Esophagus squamous epithelium (tissue), 5 donors: ENCODE measurements around the gene KRTAP10-11. TPM values are rescaled to one million over a fixed set of nuclear protein-coding genes. Genes with fewer than 3 reads are reported as not detected.

ENCODE experiments used
- DNase-seq: peaks from one replicate; lab custom pipeline; 2025; lab: John Stamatoyannopoulos, UW
- H3K27ac ChIP-seq, 4 donors: fragments of 200-600 bp; sonication (generic); one replicate each; pipeline ENCODE4 v1.5.1; 2016 to 2019; ENCODE audit warnings: mild to moderate bottlenecking in 1 of 4
- H3K27me3 ChIP-seq, 4 donors: fragments of 200-600 bp; sonication (generic); 1 replicate in 3 of 4; 2 replicates in 1 of 4; pipeline versions ENCODE4 v1.5.1 to v1.6.0; 2017 to 2021; ENCODE audit warnings: antibody characterized with exemption in 1 of 4
- H3K36me3 ChIP-seq, 3 donors: fragments of 200-600 bp; sonication (generic); one replicate each; pipeline ENCODE4 v1.5.1; 2016 to 2019
- H3K4me1 ChIP-seq, 3 donors: fragments of 200-600 bp; sonication (generic); one replicate each; pipeline ENCODE4 v1.5.1; 2017 to 2019
- H3K4me3 ChIP-seq, 4 donors: fragments of 200-600 bp; sonication (generic); 1 replicate in 3 of 4; 2 replicates in 1 of 4; pipeline ENCODE4 v1.5.1; 2016 to 2019; ENCODE audit warnings: mild to moderate bottlenecking in 2 of 4, moderate library complexity in 1 of 4
- H3K9me3 ChIP-seq, 3 donors: fragments of 200-600 bp; sonication (generic); one replicate each; pipeline ENCODE4 v1.5.1; 2016 to 2019
- CTCF ChIP-seq, 6 experiments: fragments of 450-650 bp in 4 of 6; fragments of 200-600 bp in 2 of 6; sonication (generic) in 2 of 6; IDR thresholded peaks; one replicate each; pipeline ENCODE4 v1.5.1; 2016 to 2019; ENCODE audit warnings: antibody characterized with exemption in 6 of 6, mild to moderate bottlenecking in 4 of 6, moderate library complexity in 4 of 6
- POLR2A ChIP-seq, 4 donors: fragments of 450-650 bp; IDR thresholded peaks; one replicate each; pipeline ENCODE4 v1.6.1; 2017; ENCODE audit warnings: antibody characterized with exemption in 4 of 4, mild to moderate bottlenecking in 4 of 4, moderate library complexity in 3 of 4
- WGBS, 2 donors: methylation state at CpG; one replicate each; pipeline ENCODE4 v1.1.5; 2018; 5-methylcytosine and 5-hydroxymethylcytosine counted together
- intact Hi-C: fragments of 100-400 bp; cut with DNase I; formaldehyde crosslinking; loops from one replicate; pipeline ENCODE4 v1.15.0; 2022
- total RNA-seq, 4 donors: library from RNA; depleted of rRNA; stranded (reverse); fragments of >200 nt; gene quantifications; one replicate each; pipeline ENCODE4 v1.1.0, GENCODE V29; 2016
- donor health status: DM: yes; HTN: yes; CAD: no.

KRTAP10-11 gene
- total RNA-seq, 4 donors from 2014 or later = not detected

GRCh38 chr21:44650265-44650972 lies 4.2 kb downstream of the KRTAP10-11 start:
- no peak for DNase-seq
- Histone ChIP-seq H3K9me3 (peaks cover 0 to 3% (median 1%) of the 10 kb centered on the region in 3 donors), H3K4me1 (no peaks in the 10 kb centered on the region), H3K27ac (no peak overlapping the region), H3K36me3 (no peaks in the 10 kb centered on the region), H3K27me3 (peaks cover 0 to 49% (median 0%) of the 10 kb centered on the region in 4 donors), H3K4me3 (no peak overlapping the region)
- TF ChIP-seq CTCF (IDR thresholded peaks at IDR 0.05) (no peak), POLR2A (IDR thresholded peaks at IDR 0.05) (no peak)
- 80 to 89% methylated on average over 16 of the region's 20 CpGs for WGBS, 2 donors
- intact Hi-C loops = no loop called here

GRCh38 chr21:44650973-44651675 lies 4.9 kb downstream of the KRTAP10-11 start:
- no peak for DNase-seq
- WGBS, 2 donors = 75 to 90% methylated on average over 9 of the region's 12 CpGs
- no peaks in the 10 kb centered on the region for H3K4me1 ChIP-seq

GRCh38 chr21:44653123-44653522 lies 6.9 kb downstream of the KRTAP10-11 start:
- intact Hi-C loops = no loop called here
- no peak for DNase-seq
- Histone ChIP-seq H3K9me3 (peaks cover 0 to 8% (median 0%) of the 10 kb centered on the region in 3 donors), H3K36me3 (no peaks in the 10 kb centered on the region), H3K4me1 (no peaks in the 10 kb centered on the region), H3K4me3 (no peak overlapping the region), H3K27ac (no peak overlapping the region), H3K27me3 (peaks cover 0 to 43% (median 0%) of the 10 kb centered on the region in 4 donors)
- 70 to 79% methylated on average over 14 of the region's 14 CpGs for WGBS, 2 donors
- no peak for TF ChIP-seq CTCF (IDR thresholded peaks at IDR 0.05)
- no peak for TF ChIP-seq POLR2A (IDR thresholded peaks at IDR 0.05)

More at GRCh38 chr21:44650973-44651675, 4.9 kb downstream of the KRTAP10-11 start:
- intact Hi-C loops = no loop called here
- Histone ChIP-seq H3K36me3 (no peaks in the 10 kb centered on the region), H3K4me3 (no peak overlapping the region), H3K9me3 (no peaks in the 10 kb centered on the region), H3K27me3 (peaks cover 0 to 49% (median 0%) of the 10 kb centered on the region in 4 donors), H3K27ac (no peak overlapping the region)
- no peak for TF ChIP-seq POLR2A (IDR thresholded peaks at IDR 0.05)
- TF ChIP-seq CTCF (IDR thresholded peaks at IDR 0.05) = no peak

GRCh38 chr21:44653656-44654575 lies 7.7 kb downstream of the KRTAP10-11 start:
- Histone ChIP-seq H3K4me3 (no peak overlapping the region), H3K27me3 (peaks cover 0 to 43% (median 0%) of the 10 kb centered on the region in 4 donors), H3K9me3 (peaks cover 0 to 8% (median 0%) of the 10 kb centered on the region in 3 donors), H3K27ac (peak overlapping the region in 1 of 4 donors; percentile 6), H3K36me3 (no peaks in the 10 kb centered on the region), H3K4me1 (no peaks in the 10 kb centered on the region)
- intact Hi-C loops = no loop called here
- DNase-seq = no peak
- TF ChIP-seq CTCF (IDR thresholded peaks at IDR 0.05) = no peak
- no peak for TF ChIP-seq POLR2A (IDR thresholded peaks at IDR 0.05)
- 74 to 85% methylated on average over 12 to 15 of the region's 17 CpGs for WGBS, 2 donors
